IPS DF 6.9 (cell line): ENCODE measurements around the gene LDLRAP1.

Experiments used
- DNase-seq: peaks from one replicate; pipeline ENCODE4 v3.0.0-alpha.2; 2013; ENCODE audit warnings: low read depth, low spot score
- H3K27ac ChIP-seq: one replicate; pipeline ENCODE4 v1.5.1; 2013; ENCODE audit warnings: low read length, control low read depth
- H3K27me3 ChIP-seq: 2 replicates; pipeline ENCODE4 v1.6.1; 2013; ENCODE audit warnings: mild to moderate bottlenecking, low read length; ENCODE audit not compliant: control insufficient read depth, insufficient read depth
- H3K36me3 ChIP-seq: 2 replicates; pipeline ENCODE4 v1.6.1; 2013; ENCODE audit warnings: low read length; ENCODE audit not compliant: control insufficient read depth, insufficient read depth
- H3K4me1 ChIP-seq: 2 replicates; pipeline ENCODE4 v1.6.1; 2013; ENCODE audit warnings: low read length; ENCODE audit not compliant: control insufficient read depth, insufficient read depth
- H3K4me3 ChIP-seq: 2 replicates; pipeline ENCODE4 v1.5.1; 2013; ENCODE audit warnings: mild to moderate bottlenecking, low read length
- H3K9me3 ChIP-seq: 2 replicates; pipeline ENCODE4 v1.6.1; 2013; ENCODE audit warnings: low read length, inconsistent platforms; ENCODE audit not compliant: control insufficient read depth, insufficient read depth
- WGBS: extraction: QIAGEN DNeasy Blood & Tissue Kit; methylation state at CpG from one replicate; pipeline ENCODE4 v1.1.7; 2013; ENCODE audit warnings: mixed read lengths, missing lambda C conversion rate; ENCODE audit not compliant: insufficient read length, insufficient coverage; 5-methylcytosine and 5-hydroxymethylcytosine counted together

Gene LDLRAP1

DNA sequence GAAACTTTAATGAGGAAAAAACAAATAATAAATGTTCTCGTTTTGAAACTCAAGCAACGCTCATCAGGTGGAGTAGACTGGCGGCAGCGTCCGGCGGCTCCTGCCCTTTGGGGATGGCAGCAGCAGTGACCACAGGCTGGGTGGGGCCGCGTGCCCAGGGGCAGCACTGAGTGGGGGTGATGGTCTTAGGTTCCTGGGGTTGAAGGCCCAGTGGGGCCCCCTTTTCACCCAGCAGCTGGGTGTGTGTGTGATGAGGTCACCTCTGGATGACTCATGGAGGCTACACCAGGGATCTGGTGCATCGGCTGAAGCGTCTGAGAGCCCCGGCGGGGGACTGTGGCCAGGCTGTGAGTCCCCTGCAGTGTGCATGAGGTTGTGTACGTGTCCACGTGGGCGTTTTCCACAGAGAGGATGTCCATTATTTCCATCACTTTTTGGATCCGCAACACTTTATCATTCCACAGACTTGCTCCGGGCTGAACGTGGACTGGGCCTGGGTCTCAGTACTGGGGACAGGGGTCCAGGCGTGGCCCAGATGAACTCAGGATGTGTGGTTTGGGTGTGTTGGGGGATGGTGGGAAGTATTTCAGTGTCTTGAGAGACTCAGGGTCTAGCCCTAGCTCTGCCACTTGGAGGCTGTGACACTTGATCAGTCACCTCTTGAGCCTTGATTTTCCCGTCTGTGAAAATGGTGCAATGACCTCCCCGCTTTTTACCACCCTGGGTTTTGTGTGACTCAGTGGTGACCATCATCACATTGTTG lies 25.6 kb downstream of the LDLRAP1 start:
- Histone ChIP-seq H3K4me3 (no peak overlapping the region), H3K36me3 (no peaks in the 10 kb centered on the region)

DNA sequence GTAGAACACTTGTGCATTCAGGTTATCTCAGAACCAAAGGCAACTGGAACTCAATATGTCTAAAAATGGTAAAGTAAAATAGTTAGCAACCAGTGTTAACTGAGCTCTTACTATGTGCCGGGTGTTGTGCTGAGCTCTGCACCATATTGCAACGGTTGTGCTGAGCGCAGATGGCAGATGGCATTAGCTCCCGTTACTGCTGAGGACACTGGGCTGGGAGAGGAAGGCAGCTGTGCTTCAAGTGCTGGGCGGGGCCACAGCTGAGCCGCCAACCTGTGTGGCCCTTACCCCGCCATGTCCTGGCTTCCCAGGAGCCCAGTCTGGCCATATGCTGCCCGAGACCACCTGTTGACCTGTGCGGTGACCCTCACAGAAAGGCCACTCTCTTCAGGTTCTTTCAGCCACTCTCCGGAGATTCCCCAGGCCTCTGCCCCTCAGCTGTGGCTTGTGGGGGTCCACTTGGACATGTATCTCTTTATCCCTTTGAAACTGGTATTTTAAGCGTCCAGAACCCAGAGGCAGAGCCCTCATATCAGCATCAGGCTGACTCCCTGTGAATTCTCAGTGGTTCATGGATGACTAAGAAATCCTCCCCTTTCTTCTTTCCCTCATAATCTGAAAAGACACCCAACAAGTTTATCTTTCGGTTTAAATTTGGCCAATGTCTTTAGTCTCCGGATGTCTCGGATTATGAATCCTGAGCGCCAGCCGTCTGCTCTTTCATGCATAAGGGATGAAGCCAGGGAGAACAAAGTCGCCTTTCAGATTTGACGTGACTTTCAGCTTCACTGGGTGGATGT lies 26.4 kb downstream of the LDLRAP1 start:
- WGBS, result no CpG with 5 or more reads among the region's 18 CpGs
- no peak overlapping the region for H3K4me3 ChIP-seq
- no peak for DNase-seq
- H3K27me3 ChIP-seq, result no peaks in the 10 kb centered on the region
- H3K9me3 ChIP-seq, result no peaks in the 10 kb centered on the region
- no peaks in the 10 kb centered on the region for H3K36me3 ChIP-seq
- H3K27ac ChIP-seq, result no peak overlapping the region
- H3K4me1 ChIP-seq, result no peaks in the 10 kb centered on the region; the same call in 1 of the 2 replicates

More for the DNA sequence above, 25.6 kb downstream of the LDLRAP1 start:
- Histone ChIP-seq H3K4me1 (no peaks in the 10 kb centered on the region; the same call in 1 of the 2 replicates), H3K9me3 (no peaks in the 10 kb centered on the region), H3K27ac (no peak overlapping the region), H3K27me3 (no peaks in the 10 kb centered on the region)
- WGBS, result no CpG with 5 or more reads among the region's 21 CpGs
- no peak for DNase-seq

DNA sequence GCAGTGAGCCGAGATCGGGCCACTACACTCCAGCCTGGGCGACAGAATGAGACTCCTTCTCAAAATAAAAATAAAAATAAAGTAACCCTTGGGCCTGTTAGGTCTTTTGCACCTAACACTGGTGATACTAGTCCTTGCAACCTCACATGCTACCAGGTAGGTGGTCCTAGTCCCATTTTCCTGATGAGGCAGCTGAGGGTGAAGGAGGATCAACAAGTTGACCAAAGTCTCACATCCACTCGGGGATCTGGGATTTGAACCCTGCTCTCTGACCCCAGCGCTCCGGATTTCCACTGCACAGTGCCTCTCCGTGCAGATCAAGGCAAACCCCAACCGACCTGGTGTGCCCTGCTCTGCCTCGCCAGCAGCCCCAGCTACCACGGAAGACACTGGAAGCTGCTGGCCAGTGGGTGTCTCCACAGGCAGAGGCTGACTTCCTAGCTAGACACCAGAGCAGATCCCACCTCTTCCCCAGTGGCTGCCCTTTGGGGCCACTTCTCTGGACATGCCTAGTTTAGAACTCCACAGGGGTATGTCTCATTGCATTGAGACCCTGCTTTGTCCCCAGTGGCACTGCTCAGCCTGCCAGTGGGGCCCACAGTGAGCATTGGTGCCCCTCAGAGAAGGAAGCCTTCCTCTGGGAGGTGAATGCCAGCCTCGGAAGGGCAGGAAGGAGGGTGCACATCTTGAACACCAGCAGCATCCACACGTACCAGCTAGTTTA lies 27.6 kb downstream of the LDLRAP1 start:
- no CpG with 5 or more reads among the region's 12 CpGs for WGBS
- Histone ChIP-seq H3K27me3 (no peaks in the 10 kb centered on the region), H3K4me1 (no peaks in the 10 kb centered on the region; the same call in 1 of the 2 replicates), H3K4me3 (no peak overlapping the region), H3K36me3 (no peaks in the 10 kb centered on the region), H3K27ac (no peak overlapping the region), H3K9me3 (no peaks in the 10 kb centered on the region)
- no peak for DNase-seq

DNA sequence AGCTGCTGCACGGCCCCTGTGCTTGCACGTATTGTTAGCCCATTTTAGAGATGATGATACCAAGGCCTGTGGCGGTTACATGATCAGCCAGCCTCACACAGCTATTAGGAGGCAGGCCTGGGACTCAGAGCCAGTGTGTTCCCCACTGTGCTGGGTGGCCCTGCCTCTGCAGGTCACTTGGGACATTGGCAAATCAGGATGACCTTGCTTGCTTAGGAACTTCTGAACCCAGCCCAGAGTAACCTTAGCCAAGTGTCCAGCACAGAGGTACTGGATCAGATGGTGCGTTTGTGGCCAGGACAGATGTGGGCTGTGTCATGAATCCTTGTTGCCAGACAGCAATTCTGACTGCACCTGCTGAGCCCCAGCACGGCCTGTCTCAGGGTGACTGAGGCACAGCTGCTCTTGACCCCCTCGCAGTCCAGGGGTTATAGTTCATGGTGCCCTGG lies 28.1 kb downstream of the LDLRAP1 start:
- DNase-seq, result no peak
- Histone ChIP-seq H3K9me3 (no peaks in the 10 kb centered on the region), H3K27me3 (no peaks in the 10 kb centered on the region), H3K27ac (no peak overlapping the region), H3K36me3 (no peaks in the 10 kb centered on the region), H3K4me3 (no peak overlapping the region), H3K4me1 (no peaks in the 10 kb centered on the region; the same call in 1 of the 2 replicates)
- WGBS, result no CpG with 5 or more reads among the region's 6 CpGs

DNA sequence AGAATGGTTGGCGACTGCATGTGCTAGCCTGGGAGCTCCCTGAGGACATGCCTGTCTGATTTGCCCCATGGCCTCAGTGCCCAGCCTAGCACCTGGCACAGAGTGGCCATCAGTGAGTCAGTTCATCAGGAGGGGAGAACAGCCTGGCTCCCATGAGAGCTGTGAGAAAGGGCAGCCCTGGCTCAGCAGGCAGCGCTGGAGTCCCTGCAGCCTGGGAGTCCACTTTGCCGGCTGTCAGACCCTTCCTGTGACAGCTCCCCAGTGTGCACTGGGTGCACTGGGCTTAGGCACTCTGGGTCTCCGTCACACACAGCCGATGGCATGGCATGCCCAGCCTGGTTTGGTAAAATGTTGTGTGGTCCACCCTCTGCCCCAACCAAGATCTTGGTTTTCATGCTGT lies 28.7 kb downstream of the LDLRAP1 start:
- no peak overlapping the region for H3K4me3 ChIP-seq
- no peak overlapping the region for H3K27ac ChIP-seq
- no peaks in the 10 kb centered on the region for H3K9me3 ChIP-seq
- no peaks in the 10 kb centered on the region for H3K27me3 ChIP-seq
- H3K36me3 ChIP-seq, result no peaks in the 10 kb centered on the region
- DNase-seq, result no peak
- no CpG with 5 or more reads among the region's 5 CpGs for WGBS
- H3K4me1 ChIP-seq, result no peaks in the 10 kb centered on the region; the same call in 1 of the 2 replicates

DNA sequence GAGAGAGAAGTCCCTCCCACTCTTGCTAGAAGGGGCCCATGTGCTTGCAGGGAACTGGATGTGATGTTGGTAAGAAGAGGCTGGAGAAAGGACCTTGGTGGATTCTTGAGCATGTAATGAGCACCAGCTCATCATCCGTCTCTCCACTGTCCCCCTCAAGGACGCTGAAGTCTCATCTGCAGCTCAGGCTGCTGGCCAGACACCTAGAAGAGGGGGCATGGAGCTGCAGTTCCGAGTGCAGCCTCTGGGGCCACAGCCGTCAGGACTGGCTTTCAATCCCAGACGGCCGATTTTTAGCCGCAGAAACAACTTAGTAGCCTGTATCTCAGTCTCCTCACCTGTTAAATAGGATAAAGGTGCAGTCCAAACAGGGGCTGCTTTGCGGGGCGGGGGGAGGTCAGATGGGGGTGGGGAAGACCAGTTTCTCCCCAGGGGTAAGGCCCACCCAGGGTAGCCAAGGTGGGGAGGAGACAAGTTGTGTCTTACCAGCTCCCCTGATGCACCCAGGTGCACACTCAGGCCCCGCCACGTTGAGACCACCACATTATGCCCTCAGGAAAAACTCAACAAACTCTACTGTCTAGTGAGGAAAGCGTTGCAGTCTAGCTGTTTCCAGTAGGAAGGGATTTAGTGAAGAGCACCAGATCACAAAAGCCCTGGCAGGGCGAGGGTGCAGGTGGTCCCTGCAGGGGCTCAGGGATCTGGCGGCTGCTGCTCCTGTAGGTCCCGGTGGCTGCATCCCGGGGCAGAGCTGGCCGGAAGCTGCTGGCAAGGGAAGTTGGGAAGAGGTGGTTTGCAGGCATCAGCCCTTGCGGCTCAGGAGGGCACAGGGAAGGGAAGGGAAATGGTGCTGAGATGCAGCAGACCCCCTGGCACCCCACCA lies 29.5 kb downstream of the LDLRAP1 start:
- peaks cover 2% of the 10 kb centered on the region for H3K4me1 ChIP-seq
- no peak overlapping the region for H3K4me3 ChIP-seq
- no peak for DNase-seq
- H3K27me3 ChIP-seq, result no peaks in the 10 kb centered on the region
- H3K36me3 ChIP-seq, result no peaks in the 10 kb centered on the region
- H3K9me3 ChIP-seq, result no peaks in the 10 kb centered on the region
- H3K27ac ChIP-seq, result no peak overlapping the region
- no CpG with 5 or more reads among the region's 18 CpGs for WGBS

DNA sequence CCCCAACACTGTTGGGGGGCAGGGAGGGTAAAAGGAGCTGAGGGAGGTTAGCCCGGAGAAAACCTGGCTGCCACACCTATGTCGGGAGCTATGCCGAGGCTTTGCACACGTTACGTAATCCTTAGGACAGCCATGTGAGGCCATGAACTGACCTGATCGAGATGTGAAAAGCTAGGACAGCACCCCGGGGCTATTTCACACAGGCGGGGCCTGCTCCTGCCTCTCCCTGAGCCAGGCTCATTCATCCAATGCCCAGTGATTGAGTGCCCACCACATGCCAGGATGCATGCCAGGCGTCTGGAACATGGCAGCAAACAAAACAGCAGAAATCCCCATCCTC lies 30.2 kb downstream of the LDLRAP1 start:
- Histone ChIP-seq H3K4me3 (no peak overlapping the region), H3K27ac (no peak overlapping the region), H3K9me3 (no peaks in the 10 kb centered on the region), H3K4me1 (peaks cover 2% of the 10 kb centered on the region), H3K27me3 (no peaks in the 10 kb centered on the region), H3K36me3 (no peaks in the 10 kb centered on the region)
- DNase-seq, result no peak
- WGBS, result no CpG with 5 or more reads among the region's 9 CpGs

DNA sequence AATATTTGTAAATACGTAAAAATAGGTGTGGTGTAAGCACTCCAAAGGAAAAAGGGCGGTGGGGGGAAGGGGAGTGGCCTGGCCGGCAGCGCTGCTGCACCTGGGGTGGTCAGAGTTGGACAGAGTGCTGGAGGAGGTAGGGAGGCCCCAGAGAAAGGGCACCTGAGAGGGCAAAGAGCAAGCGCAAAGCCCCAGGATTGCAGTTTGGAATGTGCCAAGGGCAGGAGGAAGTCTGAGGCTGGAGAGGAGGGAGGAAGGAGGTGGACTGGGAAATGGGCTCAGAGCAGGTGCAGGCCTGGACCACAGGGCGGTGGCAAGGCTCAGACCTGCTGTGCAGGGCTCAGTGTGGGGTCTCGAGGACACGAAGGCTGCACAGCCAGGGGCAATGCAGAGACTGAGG lies 30.6 kb downstream of the LDLRAP1 start:
- H3K36me3 ChIP-seq, result no peaks in the 10 kb centered on the region
- no peak overlapping the region for H3K4me3 ChIP-seq
- H3K9me3 ChIP-seq, result no peaks in the 10 kb centered on the region
- no peak for DNase-seq
- peaks cover 2% of the 10 kb centered on the region for H3K4me1 ChIP-seq
- no peaks in the 10 kb centered on the region for H3K27me3 ChIP-seq
- H3K27ac ChIP-seq, result no peak overlapping the region
- WGBS, result no CpG with 5 or more reads among the region's 8 CpGs

DNA sequence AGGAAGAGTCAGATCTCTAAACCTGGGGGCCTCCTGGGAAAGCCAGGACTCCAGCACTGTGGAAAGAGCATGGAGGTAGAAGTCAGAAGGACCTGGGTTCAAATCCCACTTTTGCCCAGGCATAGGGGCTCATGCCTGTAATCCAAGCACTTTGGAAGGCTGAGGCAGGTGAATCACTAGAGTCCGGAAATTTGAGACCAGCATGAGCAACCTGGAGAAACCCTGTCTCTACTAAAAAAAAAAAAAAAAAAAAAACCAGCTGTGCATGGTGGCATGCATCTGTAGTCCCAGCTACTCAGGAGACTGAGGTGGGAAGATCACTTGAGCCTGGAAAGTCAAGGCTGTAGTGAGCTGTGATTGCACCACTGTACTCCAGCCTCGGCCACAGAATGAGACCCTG lies 31.8 kb downstream of the LDLRAP1 start:
- H3K4me1 ChIP-seq, result peaks cover 2% of the 10 kb centered on the region
- H3K4me3 ChIP-seq, result no peak overlapping the region
- no peaks in the 10 kb centered on the region for H3K27me3 ChIP-seq
- H3K36me3 ChIP-seq, result no peaks in the 10 kb centered on the region
- no peak overlapping the region for H3K27ac ChIP-seq
- no peaks in the 10 kb centered on the region for H3K9me3 ChIP-seq
- WGBS, result no CpG with 5 or more reads among the region's 2 CpGs
- DNase-seq, result no peak
